Measurements from ENCODE around the gene MYO1C. TPM values are rescaled to one million over a fixed set of nuclear protein-coding genes. Genes with fewer than 3 reads are reported as not detected.

Gene MYO1C
- total RNA-seq, 2 donors from 2014 or later = 94.4 to 120 TPM

DNA sequence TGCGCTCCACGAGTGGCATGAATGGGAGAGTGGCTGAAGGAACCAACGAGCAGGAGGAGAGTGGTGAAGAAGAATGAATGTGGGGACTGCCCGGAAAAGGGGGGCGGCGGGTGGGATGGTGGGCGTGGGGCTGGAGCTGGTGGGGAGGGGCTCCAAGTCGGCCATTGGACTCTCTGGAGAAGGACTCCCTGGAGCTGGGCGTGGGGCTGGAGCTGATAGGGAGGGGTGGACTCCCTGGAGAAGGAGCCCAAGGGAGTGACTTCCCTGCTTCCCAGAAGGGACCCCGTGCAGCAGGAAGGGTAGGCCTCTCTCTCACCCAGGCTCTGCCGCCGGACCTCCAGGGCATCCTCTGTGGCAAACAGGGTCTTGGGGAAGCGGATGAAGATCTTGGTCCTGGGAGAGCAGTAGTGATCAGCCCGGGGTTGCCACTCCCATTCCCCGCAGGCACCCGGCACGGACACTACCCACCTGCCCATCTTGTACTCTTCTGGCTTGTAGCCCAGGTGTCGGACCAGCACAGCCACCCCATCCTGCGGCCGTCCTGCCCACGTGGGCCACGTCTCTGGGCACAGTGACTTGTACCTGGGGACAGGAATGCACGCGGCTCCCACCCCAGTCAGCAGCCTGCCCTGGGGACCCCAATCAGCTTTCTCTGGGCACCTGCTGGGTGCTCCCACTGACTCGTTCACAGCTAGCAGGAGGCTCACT, 21.6 kb downstream of the MYO1C start:
- DNase-seq (ENCODE audit: low spot score) = no peak
- intact Hi-C loops (cut with DNase I) = no loop called here
- no peaks in the 10 kb centered on the region for H3K27me3 ChIP-seq (replicated peaks; ENCODE audit: insufficient read depth)
- H3K9me3 ChIP-seq = no peaks in the 10 kb centered on the region
- H3K36me3 ChIP-seq = peaks cover 18 to 31% of the 10 kb centered on the region in 2 donors
- no peak overlapping the region for H3K27ac ChIP-seq
- WGBS = 88% methylated on average over 25 of the region's 25 CpGs
- TF ChIP-seq POLR2AphosphoS5 (IDR thresholded peaks at IDR 0.05) = no peak
- no peak overlapping the region for H3K4me3 ChIP-seq
- H3K4me1 ChIP-seq (replicated peaks) = no peaks in the 10 kb centered on the region

DNA sequence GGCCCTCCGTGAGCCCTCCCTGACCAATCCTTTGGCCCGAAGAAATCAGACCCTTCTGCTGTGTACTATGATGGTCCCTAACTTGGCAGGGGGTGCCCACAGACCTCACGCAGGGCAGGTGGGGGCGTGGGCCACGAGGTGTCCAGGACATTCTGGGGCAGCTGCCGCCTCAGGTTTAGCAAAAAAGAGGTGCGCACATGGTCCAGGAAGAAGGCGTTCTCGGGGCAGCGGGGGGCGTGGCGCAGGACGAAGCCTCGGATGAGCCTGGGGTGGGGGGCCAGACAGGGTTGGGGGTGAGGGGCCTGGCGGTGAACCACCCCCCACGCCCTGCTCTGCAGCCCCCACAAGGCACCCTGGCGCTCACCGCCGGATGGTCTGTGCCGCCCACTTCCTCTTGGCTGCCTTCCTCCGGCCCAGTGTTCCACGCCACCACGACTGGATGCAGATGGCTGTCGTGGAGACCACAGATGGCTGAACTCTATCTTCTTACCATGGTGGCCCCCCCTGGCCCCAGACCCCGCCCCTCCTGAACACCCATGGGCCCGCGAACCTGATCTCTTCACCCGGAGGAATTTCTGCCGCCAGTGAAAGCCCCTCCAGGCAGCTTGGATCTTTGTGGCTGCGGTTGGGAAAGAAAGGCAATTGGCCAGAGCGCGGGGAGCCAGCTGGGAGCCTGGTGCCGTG, 22.3 kb downstream of the MYO1C start:
- Histone ChIP-seq H3K4me3 (no peak overlapping the region), H3K27ac (no peak overlapping the region), H3K27me3 (replicated peaks; ENCODE audit: insufficient read depth) (no peaks in the 10 kb centered on the region), H3K4me1 (replicated peaks) (no peaks in the 10 kb centered on the region), H3K36me3 (peaks cover 18 to 34% of the 10 kb centered on the region in 2 donors), H3K9me3 (no peaks in the 10 kb centered on the region)
- no peak for TF ChIP-seq POLR2AphosphoS5 (IDR thresholded peaks at IDR 0.05)
- intact Hi-C loops (cut with DNase I) = no loop called here
- 87% methylated on average over 33 of the region's 33 CpGs for WGBS
- DNase-seq (ENCODE audit: low spot score) = no peak

DNA sequence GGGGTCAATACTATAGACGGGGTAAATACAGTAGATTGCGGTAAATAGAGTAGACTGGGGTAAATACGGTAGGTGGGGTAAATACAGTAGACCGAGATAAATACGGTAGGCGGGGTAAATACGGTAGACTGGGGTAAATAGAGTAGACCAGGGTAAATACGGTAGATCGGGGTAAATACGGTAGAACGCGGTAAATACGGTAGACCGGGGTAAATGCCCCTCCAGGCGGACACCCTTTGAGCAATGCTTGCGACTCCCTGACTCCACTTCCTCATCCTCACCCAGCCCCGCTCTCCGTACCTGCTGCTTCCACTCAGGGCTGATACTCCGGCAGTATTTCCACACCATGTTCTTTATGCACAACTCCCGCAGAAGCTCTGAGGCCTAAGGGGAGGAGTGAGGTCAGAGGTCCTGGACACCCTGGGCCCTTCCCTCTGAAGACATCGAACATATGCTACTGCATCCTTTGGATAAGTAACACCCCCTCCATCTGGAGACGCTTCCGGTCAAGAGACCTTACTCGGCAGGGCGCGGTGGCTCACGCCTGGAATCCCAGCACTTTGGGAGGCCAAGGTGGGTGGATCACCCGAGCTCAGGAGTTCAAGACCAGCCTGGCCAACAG, 23.1 kb downstream of the MYO1C start:
- no peaks in the 10 kb centered on the region for H3K4me1 ChIP-seq (replicated peaks)
- H3K27ac ChIP-seq = no peak overlapping the region
- TF ChIP-seq, protein P1, sequence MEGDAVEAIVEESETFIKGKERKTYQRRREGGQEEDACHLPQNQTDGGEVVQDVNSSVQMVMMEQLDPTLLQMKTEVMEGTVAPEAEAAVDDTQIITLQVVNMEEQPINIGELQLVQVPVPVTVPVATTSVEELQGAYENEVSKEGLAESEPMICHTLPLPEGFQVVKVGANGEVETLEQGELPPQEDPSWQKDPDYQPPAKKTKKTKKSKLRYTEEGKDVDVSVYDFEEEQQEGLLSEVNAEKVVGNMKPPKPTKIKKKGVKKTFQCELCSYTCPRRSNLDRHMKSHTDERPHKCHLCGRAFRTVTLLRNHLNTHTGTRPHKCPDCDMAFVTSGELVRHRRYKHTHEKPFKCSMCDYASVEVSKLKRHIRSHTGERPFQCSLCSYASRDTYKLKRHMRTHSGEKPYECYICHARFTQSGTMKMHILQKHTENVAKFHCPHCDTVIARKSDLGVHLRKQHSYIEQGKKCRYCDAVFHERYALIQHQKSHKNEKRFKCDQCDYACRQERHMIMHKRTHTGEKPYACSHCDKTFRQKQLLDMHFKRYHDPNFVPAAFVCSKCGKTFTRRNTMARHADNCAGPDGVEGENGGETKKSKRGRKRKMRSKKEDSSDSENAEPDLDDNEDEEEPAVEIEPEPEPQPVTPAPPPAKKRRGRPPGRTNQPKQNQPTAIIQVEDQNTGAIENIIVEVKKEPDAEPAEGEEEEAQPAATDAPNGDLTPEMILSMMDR (IDR thresholded peaks at IDR 0.05) = no peak
- TF ChIP-seq POLR2AphosphoS5 (IDR thresholded peaks at IDR 0.05) = no peak
- TF ChIP-seq POLR2A (IDR thresholded peaks at IDR 0.05) = no peak
- WGBS = 80% methylated on average over 28 of the region's 28 CpGs
- no peaks in the 10 kb centered on the region for H3K27me3 ChIP-seq (replicated peaks; ENCODE audit: insufficient read depth)
- H3K4me3 ChIP-seq = no peak overlapping the region
- intact Hi-C loops (cut with DNase I) = no loop called here
- H3K9me3 ChIP-seq = no peaks in the 10 kb centered on the region
- no peak for DNase-seq (ENCODE audit: low spot score)
- H3K36me3 ChIP-seq = peaks cover 12 to 35% of the 10 kb centered on the region in 2 donors

DNA sequence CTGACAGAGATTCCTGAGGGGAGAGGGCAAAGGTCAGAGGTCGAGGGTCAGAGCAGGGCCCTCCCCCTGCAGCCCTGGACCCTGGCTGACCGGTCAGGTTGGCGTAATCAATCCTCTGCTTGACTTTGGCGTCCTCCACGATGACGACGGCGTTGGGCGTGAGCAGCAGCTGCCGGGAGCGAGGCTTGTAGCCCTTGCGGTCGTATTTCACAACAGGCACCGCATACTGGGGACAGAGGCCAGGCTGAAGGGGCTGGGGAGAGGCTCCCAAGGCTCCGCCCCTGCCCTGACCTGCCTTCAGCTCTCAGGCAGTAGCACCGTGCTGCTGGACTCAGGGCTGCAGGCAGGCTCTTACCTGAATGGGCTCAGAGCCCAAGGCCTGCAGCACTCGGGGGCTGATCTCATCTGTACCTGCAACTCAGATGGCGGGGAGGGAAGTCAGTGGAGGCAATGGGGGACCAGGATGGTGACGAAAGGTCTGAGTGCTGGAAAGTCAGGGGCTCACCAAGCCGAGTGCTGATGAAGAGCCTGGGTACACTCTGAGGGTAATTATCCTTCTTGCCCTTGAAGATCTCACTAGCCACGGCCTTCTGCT, 24.5 kb downstream of the MYO1C start:
- Histone ChIP-seq H3K4me1 (replicated peaks) (no peaks in the 10 kb centered on the region), H3K27ac (no peak overlapping the region), H3K27me3 (replicated peaks; ENCODE audit: insufficient read depth) (no peaks in the 10 kb centered on the region), H3K36me3 (peaks cover 12 to 35% of the 10 kb centered on the region in 2 donors), H3K4me3 (no peak overlapping the region), H3K9me3 (no peaks in the 10 kb centered on the region)
- TF ChIP-seq POLR2AphosphoS5 (IDR thresholded peaks at IDR 0.05) (no peak), POLR2A (IDR thresholded peaks at IDR 0.05) (no peak)
- TF ChIP-seq, protein P1 (IDR thresholded peaks at IDR 0.05) = no peak
- no peak for DNase-seq (ENCODE audit: low spot score)
- WGBS = 71% methylated on average over 15 of the region's 21 CpGs
- intact Hi-C loops (cut with DNase I) = no loop called here

DNA sequence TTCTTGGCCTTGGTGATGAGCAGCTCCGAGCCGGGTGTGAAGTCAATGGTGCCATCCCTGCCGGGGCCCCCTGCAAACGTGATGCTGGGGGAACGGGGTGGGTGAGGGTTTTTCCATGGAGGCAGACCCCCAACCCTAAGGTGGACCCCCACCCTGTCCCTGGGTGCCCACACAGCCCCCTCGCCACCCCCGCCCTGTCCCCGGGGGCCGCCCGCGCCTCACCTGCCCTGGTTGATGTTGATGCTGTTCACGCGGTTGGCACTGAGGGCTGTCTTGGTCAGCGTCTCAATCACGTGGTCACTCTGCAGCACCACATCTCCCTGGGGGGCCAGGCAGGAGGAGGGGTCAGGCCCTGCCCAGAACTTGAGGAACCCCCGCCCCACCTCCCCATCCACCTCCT, 25.2 kb downstream of the MYO1C start:
- H3K36me3 ChIP-seq = peaks cover 12 to 35% of the 10 kb centered on the region in 2 donors
- H3K27ac ChIP-seq = no peak overlapping the region
- TF ChIP-seq POLR2AphosphoS5 (IDR thresholded peaks at IDR 0.05) = no peak
- TF ChIP-seq, protein P1 (IDR thresholded peaks at IDR 0.05) = no peak
- no peak for TF ChIP-seq POLR2A (IDR thresholded peaks at IDR 0.05)
- H3K9me3 ChIP-seq = no peaks in the 10 kb centered on the region
- H3K4me1 ChIP-seq (replicated peaks) = no peaks in the 10 kb centered on the region
- DNase-seq (ENCODE audit: low spot score) = no peak
- no peaks in the 10 kb centered on the region for H3K27me3 ChIP-seq (replicated peaks; ENCODE audit: insufficient read depth)
- H3K4me3 ChIP-seq = no peak overlapping the region
- intact Hi-C loops (cut with DNase I) = no loop called here
- WGBS = 87% methylated on average over 16 of the region's 16 CpGs
